GM04504 (cell line): ENCODE measurements around the gene ERBB4.
"Not testable (repeated sequence)": the region's sequence is repeated elsewhere in the genome, so short reads cannot be mapped to it uniquely, and the experiment has no call there.

Source experiments
- DNase-seq: peaks from one replicate; pipeline ENCODE4 v3.0.0-alpha.2; 2012; ENCODE audit warnings: low read depth

ERBB4 gene

DNA sequence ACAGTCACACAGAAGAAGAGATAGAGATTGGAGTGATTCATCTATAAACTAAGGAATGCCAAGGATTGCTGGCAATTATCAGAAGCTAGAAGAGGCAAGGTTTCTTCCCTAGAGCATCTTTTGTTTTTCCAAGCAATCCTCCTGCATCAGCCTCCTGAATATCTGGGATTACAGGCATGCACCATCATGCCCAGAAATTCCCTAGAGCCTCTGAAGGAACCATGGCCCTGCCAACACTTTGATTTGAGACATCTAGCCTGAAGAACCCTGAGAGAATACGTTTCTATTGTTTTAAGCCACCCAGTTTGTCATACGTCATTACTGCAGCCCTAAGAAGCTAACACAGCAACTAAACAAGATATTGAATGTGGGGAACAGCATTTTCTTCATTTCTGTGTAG is 525.0 kb downstream of the ERBB4 start:
- DNase-seq: no peak

GRCh38 chr2:212010305-212010704 is 528.3 kb downstream of the ERBB4 start:
- not testable (repeated sequence) for DNase-seq

DNA sequence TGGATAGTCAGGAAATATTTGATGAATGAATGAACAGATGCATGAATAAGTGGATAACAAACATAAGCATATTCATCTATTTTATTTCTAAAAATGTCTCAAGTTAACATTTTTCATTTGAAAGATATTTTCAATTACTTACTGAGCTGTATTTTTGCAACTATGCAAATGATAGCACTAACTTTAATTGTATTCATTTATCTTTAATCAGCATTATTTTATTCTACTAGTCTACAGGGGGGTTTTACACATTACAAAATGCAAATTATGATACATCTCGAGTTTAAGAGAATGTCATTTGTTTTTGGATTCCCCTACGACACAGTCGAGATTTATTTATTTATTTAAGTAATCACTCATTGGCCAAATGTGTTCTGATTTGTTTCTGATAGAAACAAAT is 530.6 kb downstream of the ERBB4 start:
- DNase-seq: no peak

DNA sequence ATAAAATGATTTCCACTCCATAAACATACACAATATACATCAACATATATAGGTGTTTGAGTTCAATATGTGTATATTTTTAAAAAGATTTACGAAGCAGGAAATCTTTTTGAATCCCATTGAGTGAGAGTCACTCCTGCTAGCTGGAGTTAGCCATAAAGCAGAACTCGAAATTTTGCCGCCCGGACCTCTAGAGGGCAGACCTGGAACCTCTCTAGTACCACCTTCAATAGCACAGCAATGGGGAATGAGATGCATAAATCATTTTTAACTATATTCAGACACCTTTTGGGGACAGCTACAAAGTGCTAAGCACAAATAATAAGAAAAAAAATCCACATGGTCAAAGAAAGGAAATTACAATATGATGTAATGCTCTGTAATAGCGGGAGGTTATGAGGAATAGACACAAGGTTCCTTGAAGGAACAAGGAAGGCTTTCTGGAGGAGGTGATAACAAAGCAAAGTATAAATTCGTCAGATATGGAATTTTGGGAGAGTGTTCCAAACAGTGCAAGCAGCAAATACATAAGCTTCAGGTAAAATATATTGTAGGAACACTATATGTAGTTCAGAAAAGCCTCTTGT is 533.4 kb downstream of the ERBB4 start:
- DNase-seq: no peak

DNA sequence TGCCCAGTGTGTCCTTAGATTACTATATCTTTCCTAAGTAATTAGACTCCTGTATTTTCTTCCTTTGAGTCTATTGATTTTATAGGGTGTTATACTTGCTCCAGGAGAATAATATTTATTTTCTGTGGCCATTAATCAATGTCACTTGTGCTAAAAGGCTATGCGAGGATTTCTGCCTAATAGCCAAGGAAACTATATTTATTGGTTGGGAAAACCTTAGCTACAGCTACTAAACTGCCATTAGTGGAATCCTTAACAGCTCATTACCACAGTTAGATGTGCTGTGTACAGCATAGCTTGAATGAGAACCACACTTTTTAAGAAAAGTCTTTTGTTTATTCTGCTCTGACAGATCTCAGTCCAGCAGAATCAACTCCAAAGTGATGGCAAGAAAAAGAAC is 537.3 kb downstream of the ERBB4 start:
- DNase-seq: no peak

DNA sequence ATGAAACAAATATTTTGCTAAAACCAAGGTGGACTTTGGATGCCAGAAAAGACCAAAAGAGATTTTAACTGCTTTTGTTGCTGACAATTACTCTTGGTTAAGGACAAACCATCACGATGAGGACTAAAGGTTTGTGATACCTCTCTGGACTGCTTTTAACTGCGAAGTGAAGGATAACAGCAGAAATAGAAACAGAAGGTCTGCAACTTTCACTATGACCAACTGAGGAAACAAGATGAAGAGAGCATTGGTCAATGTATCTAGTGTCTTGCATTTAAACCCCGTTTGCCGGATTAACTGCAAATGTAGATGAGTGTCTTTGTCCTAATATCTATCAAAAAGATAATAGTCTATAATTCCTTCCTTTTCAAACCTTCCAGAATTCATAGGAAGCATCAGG is 541.7 kb downstream of the ERBB4 start:
- DNase-seq: no peak

- no peak for DNase-seq
These were observed 543.8 kb downstream of the ERBB4 start for GRCh38 chr2:211994806-211995205.

DNA sequence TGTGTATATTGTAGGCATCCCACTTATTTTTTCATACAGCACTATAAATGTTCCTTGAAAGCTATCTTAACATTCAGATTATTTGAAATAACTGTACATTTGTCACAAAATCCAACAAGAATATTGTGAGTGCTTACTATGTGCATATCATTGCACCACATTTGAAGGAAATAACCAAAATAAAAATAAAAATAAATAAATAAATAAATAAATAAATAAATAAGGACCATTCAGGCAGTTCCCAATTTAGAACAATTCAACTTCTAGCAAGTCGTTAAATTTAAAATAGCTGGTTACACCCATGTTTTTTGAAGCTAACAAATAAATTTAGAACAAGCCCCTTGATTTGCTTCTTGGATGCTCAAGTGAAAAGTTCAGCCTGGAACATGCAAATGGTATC is 548.3 kb downstream of the ERBB4 start:
- no peak for DNase-seq

GRCh38 chr2:211986313-211986712 is 552.3 kb downstream of the ERBB4 start:
- no peak for DNase-seq

- DNase-seq: no peak
These were observed 553.2 kb downstream of the ERBB4 start for GRCh38 chr2:211985393-211985792.

- DNase-seq: no peak
These were observed 556.4 kb downstream of the ERBB4 start for GRCh38 chr2:211982162-211982561.

- no peak for DNase-seq
These were observed 557.2 kb downstream of the ERBB4 start for GRCh38 chr2:211981451-211981850.

DNA sequence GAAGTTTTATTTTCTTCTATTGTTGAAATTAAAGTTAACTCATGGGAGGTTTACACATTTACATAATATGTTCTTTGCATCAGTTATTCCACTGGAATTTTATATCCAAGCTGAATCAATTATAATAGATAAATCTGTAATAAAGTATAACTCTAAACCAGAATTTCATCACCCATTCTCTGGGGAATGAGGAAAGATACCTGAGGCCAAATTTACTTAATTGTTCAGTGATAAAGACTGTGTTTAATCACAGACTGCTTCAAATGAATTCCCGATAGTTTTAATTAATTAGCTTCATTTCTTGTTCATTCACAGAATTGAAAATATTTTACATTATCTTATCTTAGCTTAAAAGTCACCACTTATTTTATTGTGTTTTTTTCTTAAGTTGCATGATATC is 562.5 kb downstream of the ERBB4 start:
- no peak for DNase-seq

DNA sequence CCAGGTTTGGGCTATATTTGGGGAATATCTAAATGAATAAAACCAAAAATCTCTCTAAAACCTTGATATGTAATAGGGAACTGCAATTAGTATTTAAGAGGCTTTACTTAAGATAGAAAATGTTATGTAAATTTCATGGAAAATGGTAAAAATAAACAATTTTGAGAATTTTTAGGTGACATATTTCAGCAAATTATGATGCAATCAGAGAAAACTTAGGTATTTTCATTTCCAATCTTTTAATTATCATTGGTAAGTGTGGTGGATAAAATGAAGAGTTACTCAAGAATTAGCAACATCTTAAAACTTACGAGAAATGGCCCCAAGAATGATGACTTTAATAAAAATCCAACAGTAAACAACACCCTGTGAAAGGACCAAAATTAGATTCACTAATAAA is 571.4 kb downstream of the ERBB4 start:
- DNase-seq: no peak

DNA sequence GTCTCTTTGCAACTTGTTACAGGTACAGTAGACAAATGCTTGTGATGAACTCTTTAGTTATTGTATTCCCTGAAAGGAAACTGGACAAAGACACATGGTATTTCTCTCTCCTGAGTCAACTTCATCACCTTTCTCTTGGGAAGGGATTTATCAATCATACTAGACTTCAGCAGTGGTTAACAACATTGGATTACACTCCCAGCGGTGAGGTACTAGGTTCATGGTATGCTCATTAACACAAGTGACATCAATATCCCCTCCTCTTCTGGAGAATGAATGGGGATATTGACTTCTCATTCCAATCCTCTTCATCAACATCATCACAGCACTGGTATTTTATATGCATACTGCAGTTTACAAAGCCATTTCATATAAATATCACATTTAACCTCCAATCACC is 574.6 kb downstream of the ERBB4 start:
- no peak for DNase-seq

DNA sequence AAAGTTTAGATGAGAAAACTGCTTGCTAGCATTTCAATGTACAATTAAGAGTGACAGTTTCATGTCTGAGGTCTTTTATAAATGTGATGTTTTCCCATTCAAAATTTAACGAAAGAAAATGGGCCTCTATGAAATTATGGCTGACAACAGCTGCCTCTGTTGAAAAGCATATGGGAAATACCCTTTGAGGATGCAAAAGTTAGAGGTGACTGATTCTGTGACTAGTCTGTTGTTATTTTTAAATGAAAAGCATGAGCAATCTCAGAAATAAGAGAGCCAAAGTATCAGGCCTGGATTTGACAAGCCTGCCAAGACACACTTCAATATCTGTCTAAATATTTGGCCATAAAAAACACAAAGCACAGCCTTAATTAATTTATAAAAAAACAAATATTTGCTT is 580.8 kb downstream of the ERBB4 start:
- no peak for DNase-seq

DNA sequence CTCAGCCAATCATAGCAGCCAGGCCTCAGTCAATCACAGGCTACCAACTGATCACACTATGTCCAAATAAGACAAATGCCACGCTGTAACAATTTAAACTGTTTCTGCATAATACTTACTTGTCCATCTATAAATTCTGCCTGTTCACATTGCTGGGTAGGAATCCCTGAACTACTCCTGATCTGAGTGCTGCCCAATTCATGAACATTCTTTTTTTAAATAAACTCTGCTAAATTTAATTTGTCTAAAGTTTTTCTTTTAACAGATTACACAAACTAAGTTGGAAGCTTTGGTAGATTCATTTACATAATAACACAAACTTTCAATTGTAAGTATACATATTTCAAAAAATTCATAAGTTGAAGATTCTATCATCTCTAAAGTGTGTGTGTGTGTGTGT is 583.0 kb downstream of the ERBB4 start:
- DNase-seq: no peak

GRCh38 chr2:211948932-211949331 is 589.7 kb downstream of the ERBB4 start:
- no peak for DNase-seq

- DNase-seq: no peak
These were observed 591.6 kb downstream of the ERBB4 start for GRCh38 chr2:211946960-211947359.

DNA sequence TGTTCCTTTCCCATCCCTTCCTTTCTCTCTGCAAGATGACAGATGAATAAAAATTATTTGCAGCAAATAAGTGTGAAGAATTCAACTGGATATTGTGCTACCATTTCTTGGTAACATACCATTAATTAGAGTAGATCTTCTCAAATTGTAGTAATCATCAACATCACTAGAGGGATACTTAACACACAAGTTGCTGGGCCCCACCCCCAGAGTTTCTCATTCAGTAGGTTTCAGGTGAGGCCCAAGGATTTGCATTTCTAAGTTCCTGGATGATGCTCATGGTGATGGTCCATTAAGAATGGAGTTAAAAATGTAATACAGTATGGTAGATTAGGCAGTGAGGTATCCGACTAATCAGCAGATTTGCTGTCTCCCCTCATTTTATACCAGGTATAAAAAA is 594.0 kb downstream of the ERBB4 start:
- no peak for DNase-seq

- no peak for DNase-seq
These were observed 596.4 kb downstream of the ERBB4 start for GRCh38 chr2:211942153-211942552.

- no peak for DNase-seq
These were observed 597.3 kb downstream of the ERBB4 start for GRCh38 chr2:211941216-211941747.

GRCh38 chr2:211939177-211939576 is 599.4 kb downstream of the ERBB4 start:
- no peak for DNase-seq

DNA sequence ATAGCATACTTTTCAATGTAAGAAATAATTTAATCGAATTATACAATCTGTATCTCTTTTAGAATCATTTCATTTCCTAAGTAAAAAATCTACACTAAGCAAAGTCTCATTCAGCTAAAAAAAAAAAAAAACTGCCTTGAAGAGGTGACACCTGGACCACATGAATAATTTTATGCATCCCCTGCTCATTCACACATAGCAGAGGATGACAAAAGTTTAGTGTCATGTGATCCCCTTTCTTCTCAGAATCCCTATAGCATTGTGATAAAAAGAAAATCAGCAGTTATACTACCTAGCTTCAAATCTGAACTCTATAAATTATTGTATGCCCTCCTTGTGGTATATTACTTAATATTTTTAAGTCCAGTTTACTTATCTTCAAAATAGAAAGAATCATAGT is 603.8 kb downstream of the ERBB4 start:
- no peak for DNase-seq

- DNase-seq: no peak
These were observed 607.3 kb downstream of the ERBB4 start for GRCh38 chr2:211931314-211931713.
